Measurements from ENCODE around the gene CEP70.
"Not testable (repeated sequence)": the region's sequence is repeated elsewhere in the genome, so short reads cannot be mapped to it uniquely, and the experiment has no call there.

GRCh38 chr3:138521445-138521844 is 72.6 kb downstream of the CEP70 start:
- not testable (repeated sequence) for TF ChIP-seq POLR2A (IDR thresholded peaks at IDR 0.05; ENCODE audit: low read depth); CTCF (IDR thresholded peaks at IDR 0.05); EP300 (IDR thresholded peaks at IDR 0.05)
